Colonic mucosa (tissue), 4 donors: ENCODE results near the gene EPSTI1. TPM values are rescaled to one million over a fixed set of nuclear protein-coding genes. Genes with fewer than 3 reads are reported as not detected.
"Not testable (repeated sequence)": the region's sequence is repeated elsewhere in the genome, so short reads cannot be mapped to it uniquely, and the experiment has no call there.

ENCODE experiments used
- DNase-seq: peaks from one replicate; pipeline ENCODE4 v3.0.0-alpha.2; 2020
- H3K27ac ChIP-seq: fragments of 200-600 bp; one replicate; pipeline ENCODE4 v1.8.0; 2021
- H3K27me3 ChIP-seq: fragments of 200-600 bp; one replicate; pipeline ENCODE4 v1.8.0; 2021
- H3K36me3 ChIP-seq: fragments of 200-600 bp; one replicate; pipeline ENCODE4 v1.8.0; 2021
- H3K4me1 ChIP-seq: fragments of 200-600 bp; one replicate; pipeline ENCODE4 v1.8.0; 2021; ENCODE audit warnings: mild to moderate bottlenecking
- H3K4me3 ChIP-seq: fragments of 200-600 bp; one replicate; pipeline ENCODE4 v1.8.0; 2021
- H3K9ac ChIP-seq, 2 donors: one replicate each; pipeline ENCODE4 v1.7.0; 2013; ENCODE audit warnings: control low read depth in 2 of 2, low read depth in 2 of 2, low read length in 2 of 2
- H3K9me3 ChIP-seq: fragments of 200-600 bp; one replicate; pipeline ENCODE4 v1.8.0; 2021
- CTCF ChIP-seq: fragments of 200-600 bp; IDR thresholded peaks from one replicate; pipeline ENCODE4 v1.8.0; 2022; ENCODE audit warnings: antibody characterized with exemption, mild to moderate bottlenecking
- intact Hi-C: fragments of 100-400 bp; cut with DNase I; formaldehyde crosslinking; loops from one replicate; pipeline ENCODE4 v1.14.1; 2022
- total RNA-seq, 2 donors: library from RNA; stranded (reverse); fragmentation: NEBNext Ultra II Directional in 1 of 2; extraction: Animal tissue kit (Norgen Biotek cat#: 25700) in 1 of 2; gene quantifications; one replicate each; pipeline ENCODE4 v1.2.1, GENCODE V29; 2021
- donor health status: healthy.
- donor health status: DM: no; HTN: no; CAD: no.
- donor health status: DM: no; HTN: no; CAD: no.

The EPSTI1 gene
- 10 to 100 TPM in 1 of 2 donors, 1 to 10 TPM in 1; 5.4 to 16.8 TPM for total RNA-seq

GRCh38 chr13:42991898-42992763 lies at the start of gene EPSTI1:
Gene EPSTI1, minus strand, starts transcription at chr13:42992241. Its CDS starts 76 bp downstream, at chr13:42992165.
- Histone ChIP-seq H3K4me3 (peak within 1 kb of the TSS; percentile 64), H3K9me3 (no peaks in the 10 kb centered on the region), H3K4me1 (peaks cover 12% of the 10 kb centered on the region), H3K27me3 (no peaks in the 10 kb centered on the region), H3K27ac (peak within 1 kb of the TSS; percentile 99), H3K36me3 (no peaks in the 10 kb centered on the region), H3K9ac (peak within 1 kb of the TSS; percentile 61 to 88)
- DNase-seq: peak; percentile 78
- intact Hi-C loops: no loop called here
- no peak for TF ChIP-seq CTCF

- intact Hi-C loops: no loop called here
Observed at GRCh38 chr13:43041369-43041921, 49.4 kb upstream of the EPSTI1 start.

GRCh38 chr13:43040581-43041368 lies 48.7 kb upstream of the EPSTI1 start:
- H3K27me3 ChIP-seq, DNase-seq, H3K9me3 ChIP-seq, H3K4me1 ChIP-seq, H3K4me3 ChIP-seq, H3K27ac ChIP-seq, H3K9ac ChIP-seq, H3K36me3 ChIP-seq, intact Hi-C loops: not testable (repeated sequence)

More at GRCh38 chr13:43041369-43041921, 49.4 kb upstream of the EPSTI1 start:
- Histone ChIP-seq H3K9ac (no peak overlapping the region), H3K4me1 (peaks cover 6% of the 10 kb centered on the region), H3K36me3 (no peaks in the 10 kb centered on the region), H3K27ac (no peak overlapping the region), H3K27me3 (no peaks in the 10 kb centered on the region), H3K9me3 (no peaks in the 10 kb centered on the region), H3K4me3 (no peak overlapping the region)
- DNase-seq: no peak
- no peak for TF ChIP-seq CTCF

- Histone ChIP-seq H3K4me1 (peaks cover 6% of the 10 kb centered on the region), H3K9me3 (no peaks in the 10 kb centered on the region), H3K9ac (no peak overlapping the region), H3K4me3 (no peak overlapping the region), H3K27ac (no peak overlapping the region), H3K36me3 (no peaks in the 10 kb centered on the region), H3K27me3 (no peaks in the 10 kb centered on the region)
- no peak for TF ChIP-seq CTCF
- no peak for DNase-seq
- intact Hi-C loops: no loop called here
Observed at GRCh38 chr13:43039966-43040365, 47.9 kb upstream of the EPSTI1 start.

- intact Hi-C loops: no loop called here
- no peak for DNase-seq
- H3K36me3 ChIP-seq: no peaks in the 10 kb centered on the region
- no peaks in the 10 kb centered on the region for H3K4me1 ChIP-seq
- H3K9me3 ChIP-seq: no peaks in the 10 kb centered on the region
- no peaks in the 10 kb centered on the region for H3K27me3 ChIP-seq
- no peak overlapping the region for H3K9ac ChIP-seq
- no peak overlapping the region for H3K27ac ChIP-seq
- TF ChIP-seq CTCF: no peak
- no peak overlapping the region for H3K4me3 ChIP-seq
Observed at GRCh38 chr13:43036351-43037250, 44.6 kb upstream of the EPSTI1 start.
